ENCODE results near the gene GUCY1A1.

GUCY1A1 gene

GRCh38 chr4:155772459-155773195 is 106.0 kb downstream of the GUCY1A1 start:
- Mint-ChIP-seq H3K4me1 (ENCODE audit: low read depth) (peaks cover 6% of the 10 kb centered on the region), H3K36me3 (ENCODE audit: low read depth) (no peaks in the 10 kb centered on the region), H3K9me3 (no peaks in the 10 kb centered on the region), H3K27me3 (no peaks in the 10 kb centered on the region), H3K4me3 (no peak overlapping the region), H3K27ac (no peak overlapping the region)
- intact Hi-C loops (cut with micrococcal nuclease): no loop called here

- Mint-ChIP-seq H3K36me3 (ENCODE audit: low read depth) (no peaks in the 10 kb centered on the region), H3K27me3 (no peaks in the 10 kb centered on the region), H3K9me3 (no peaks in the 10 kb centered on the region), H3K4me1 (ENCODE audit: low read depth) (peaks cover 6% of the 10 kb centered on the region), H3K4me3 (no peak overlapping the region), H3K27ac (no peak overlapping the region)
- intact Hi-C loops (cut with micrococcal nuclease): no loop called here
Observed at GRCh38 chr4:155773196-155773800, 106.7 kb downstream of the GUCY1A1 start.

- H3K36me3 Mint-ChIP-seq (ENCODE audit: low read depth): no peaks in the 10 kb centered on the region
- no peaks in the 10 kb centered on the region for H3K9me3 Mint-ChIP-seq
Observed at GRCh38 chr4:155774033-155774432, 107.4 kb downstream of the GUCY1A1 start.

GRCh38 chr4:155777971-155778735 is 111.5 kb downstream of the GUCY1A1 start:
- Mint-ChIP-seq H3K36me3 (ENCODE audit: low read depth) (no peaks in the 10 kb centered on the region), H3K9me3 (no peaks in the 10 kb centered on the region), H3K27ac (no peak overlapping the region), H3K4me3 (no peak overlapping the region), H3K27me3 (no peaks in the 10 kb centered on the region), H3K4me1 (ENCODE audit: low read depth) (no peaks in the 10 kb centered on the region)
- intact Hi-C loops (cut with micrococcal nuclease): no loop called here

More at GRCh38 chr4:155774033-155774432, 107.4 kb downstream of the GUCY1A1 start:
- H3K27me3 Mint-ChIP-seq: no peaks in the 10 kb centered on the region
- intact Hi-C loops (cut with micrococcal nuclease): no loop called here
- no peak overlapping the region for H3K4me3 Mint-ChIP-seq
- peaks cover 1% of the 10 kb centered on the region for H3K4me1 Mint-ChIP-seq (ENCODE audit: low read depth)
- no peak overlapping the region for H3K27ac Mint-ChIP-seq

GRCh38 chr4:155780775-155781174 is 114.1 kb downstream of the GUCY1A1 start:
- H3K4me1 Mint-ChIP-seq (ENCODE audit: low read depth): no peaks in the 10 kb centered on the region
- H3K36me3 Mint-ChIP-seq (ENCODE audit: low read depth): no peaks in the 10 kb centered on the region
- H3K4me3 Mint-ChIP-seq: no peak overlapping the region
- intact Hi-C loops (cut with micrococcal nuclease): loop anchor here (10.0 kb wide), 1 partner anchor 1226 kb away; the partner anchor contains the start of gene PLRG1
- H3K27me3 Mint-ChIP-seq: no peaks in the 10 kb centered on the region
- H3K9me3 Mint-ChIP-seq: no peaks in the 10 kb centered on the region
- H3K27ac Mint-ChIP-seq: no peak overlapping the region

- no peaks in the 10 kb centered on the region for H3K36me3 Mint-ChIP-seq (ENCODE audit: low read depth)
- H3K9me3 Mint-ChIP-seq: no peaks in the 10 kb centered on the region
- H3K4me1 Mint-ChIP-seq (ENCODE audit: low read depth): no peaks in the 10 kb centered on the region
- no peaks in the 10 kb centered on the region for H3K27me3 Mint-ChIP-seq
- no peak overlapping the region for H3K27ac Mint-ChIP-seq
- intact Hi-C loops (cut with micrococcal nuclease): loop anchor here (10.0 kb wide), 1 partner anchor 1227 kb away; the partner anchor contains the start of gene PLRG1
- no peak overlapping the region for H3K4me3 Mint-ChIP-seq
Observed at GRCh38 chr4:155781249-155781831, 114.7 kb downstream of the GUCY1A1 start.

Data from dendritic cell treated with granulocyte-macrophage colony-stimulating factor and Interleukin-4, amounts not matched to agents 40 ng/mL and 50 ng/mL, for 4 days (primary cell).